Neural cell (in vitro differentiated cells): ENCODE measurements around the gene RPS15. TPM values are rescaled to one million over a fixed set of nuclear protein-coding genes. Genes with fewer than 3 reads are reported as not detected.

Experiments
- H2AFZ ChIP-seq: fragments of 200-600, 300-800 bp; sonication (generic), shearing (Covaris generic); 2 replicates; pipeline ENCODE4 v1.6.0; 2014; ENCODE audit warnings: low read depth, mild to moderate bottlenecking, antibody characterized with exemption, low read length, moderate library complexity
- H3F3A ChIP-seq: fragments of 200-600 bp; shearing (Covaris generic); 2 replicates; pipeline ENCODE4 v1.6.1; 2016; ENCODE audit warnings: mild to moderate bottlenecking, moderate library complexity, mixed read lengths, antibody characterized with exemption, low read length; ENCODE audit not compliant: insufficient read depth, poor library complexity, severe bottlenecking
- H3K27ac ChIP-seq: fragments of 200-600, 300-800 bp; sonication (generic), shearing (Covaris generic); 2 replicates; pipeline ENCODE4 v1.5.1; 2014; ENCODE audit warnings: mild to moderate bottlenecking, low read length, moderate library complexity
- H3K27me3 ChIP-seq: fragments of 300-800, 200-600 bp; sonication (generic), shearing (Covaris generic); 2 replicates; pipeline ENCODE4 v1.6.0; 2014; ENCODE audit warnings: mild to moderate bottlenecking, low read depth, low read length, moderate library complexity; ENCODE audit not compliant: insufficient read depth
- H3K36me3 ChIP-seq: fragments of 300-800, 200-600 bp; sonication (generic), shearing (Covaris generic); 2 replicates; pipeline ENCODE4 v1.5.1; 2014; ENCODE audit warnings: mild to moderate bottlenecking, antibody characterized with exemption, low read length, moderate library complexity; ENCODE audit not compliant: insufficient read depth
- H3K4me2 ChIP-seq: fragments of 300-800, 200-600 bp; sonication (generic), shearing (Covaris generic); 2 replicates; pipeline ENCODE4 v1.6.0; 2014; ENCODE audit warnings: mild to moderate bottlenecking, low read length
- H3K4me3 ChIP-seq: fragments of 300-800, 200-600 bp; sonication (generic), shearing (Covaris generic); 2 replicates; pipeline ENCODE4 v1.5.1; 2014; ENCODE audit warnings: mild to moderate bottlenecking, low read length, moderate library complexity
- H3K79me2 ChIP-seq: fragments of 200-600 bp; shearing (Covaris generic); replicated peaks from 2 replicates; pipeline ENCODE4 v1.6.0; 2014; ENCODE audit warnings: mild to moderate bottlenecking, low read length, moderate library complexity; ENCODE audit not compliant: insufficient read depth
- H3K9ac ChIP-seq: fragments of 300-800, 200-600 bp; sonication (generic), shearing (Covaris generic); 2 replicates; pipeline ENCODE4 v1.6.1; 2016; ENCODE audit warnings: mild to moderate bottlenecking, low read length, mixed read lengths
- H3K9me2 ChIP-seq: fragments of 200-600 bp; shearing (Covaris generic); 2 replicates; pipeline ENCODE4 v1.6.1; 2016; ENCODE audit warnings: mild to moderate bottlenecking, low read length, mixed read lengths; ENCODE audit not compliant: insufficient read depth
- H3K9me3 ChIP-seq: fragments of 200-600, 300-800 bp; sonication (generic), shearing (Covaris generic); 2 replicates; pipeline ENCODE4 v1.6.1; 2016; ENCODE audit warnings: mild to moderate bottlenecking, mixed run types, low read length, moderate library complexity, mixed read lengths
- H4K20me1 ChIP-seq: fragments of 200-600 bp; shearing (Covaris generic); 2 replicates; pipeline ENCODE4 v1.6.1; 2016; ENCODE audit warnings: mild to moderate bottlenecking, mixed run types; ENCODE audit not compliant: insufficient read depth
- EP300 ChIP-seq: fragments of 450-650 bp; conservative IDR thresholded peaks from 2 replicates; pipeline ENCODE4 v1.6.1; 2014; ENCODE audit warnings: antibody characterized with exemption, mild to moderate bottlenecking, moderate library complexity; ENCODE audit not compliant: poor library complexity, severe bottlenecking
- EZH2 ChIP-seq: fragments of 200-600, 300-800 bp; shearing (Covaris generic), sonication (generic); IDR thresholded peaks from 2 replicates; pipeline ENCODE4 v1.6.1; 2014; ENCODE audit warnings: antibody characterized with exemption, low read length, borderline replicate concordance, mild to moderate bottlenecking; ENCODE audit not compliant: insufficient read depth, poor library complexity, severe bottlenecking
- MXI1 ChIP-seq: fragments of 450-650 bp; conservative IDR thresholded peaks from 2 replicates; pipeline ENCODE4 v1.6.1; 2014; ENCODE audit warnings: antibody characterized with exemption, mild to moderate bottlenecking; ENCODE audit not compliant: poor library complexity, severe bottlenecking
- POLR2AphosphoS5 ChIP-seq: IDR thresholded peaks from 2 replicates; pipeline ENCODE4 v1.6.1; 2012
- RAD21 ChIP-seq: fragments of 450-650 bp; conservative IDR thresholded peaks from 2 replicates; pipeline ENCODE4 v1.6.1; 2014; ENCODE audit warnings: antibody characterized with exemption, mild to moderate bottlenecking, moderate library complexity
- REST ChIP-seq: IDR thresholded peaks from 2 replicates; pipeline ENCODE4 v1.6.1; 2012; ENCODE audit warnings: borderline replicate concordance
- SMC3 ChIP-seq: fragments of 450-650 bp; conservative IDR thresholded peaks from 2 replicates; pipeline ENCODE4 v1.6.1; 2014; ENCODE audit warnings: antibody characterized with exemption, mild to moderate bottlenecking, moderate library complexity; ENCODE audit not compliant: poor library complexity
- TAF1 ChIP-seq: IDR thresholded peaks from 2 replicates; pipeline ENCODE4 v1.6.1; 2012; ENCODE audit warnings: low read depth
- polyA plus RNA-seq: library from polyadenylated mRNA; depleted of rRNA; stranded (reverse); fragments of >200 nt; gene quantifications from 2 replicates; pipeline ENCODE4 v1.2.3, GENCODE V29; 2014
- TF ChIP-seq, protein P1 (sequence below): fragments of 450-650 bp; IDR thresholded peaks from 2 replicates; pipeline ENCODE4 v1.5.1; 2014; ENCODE audit warnings: antibody characterized with exemption, mild to moderate bottlenecking, moderate library complexity; ENCODE audit not compliant: poor library complexity, severe bottlenecking

The RPS15 gene
- polyA plus RNA-seq, 1 donor from 2014 or later = 591 TPM

DNA sequence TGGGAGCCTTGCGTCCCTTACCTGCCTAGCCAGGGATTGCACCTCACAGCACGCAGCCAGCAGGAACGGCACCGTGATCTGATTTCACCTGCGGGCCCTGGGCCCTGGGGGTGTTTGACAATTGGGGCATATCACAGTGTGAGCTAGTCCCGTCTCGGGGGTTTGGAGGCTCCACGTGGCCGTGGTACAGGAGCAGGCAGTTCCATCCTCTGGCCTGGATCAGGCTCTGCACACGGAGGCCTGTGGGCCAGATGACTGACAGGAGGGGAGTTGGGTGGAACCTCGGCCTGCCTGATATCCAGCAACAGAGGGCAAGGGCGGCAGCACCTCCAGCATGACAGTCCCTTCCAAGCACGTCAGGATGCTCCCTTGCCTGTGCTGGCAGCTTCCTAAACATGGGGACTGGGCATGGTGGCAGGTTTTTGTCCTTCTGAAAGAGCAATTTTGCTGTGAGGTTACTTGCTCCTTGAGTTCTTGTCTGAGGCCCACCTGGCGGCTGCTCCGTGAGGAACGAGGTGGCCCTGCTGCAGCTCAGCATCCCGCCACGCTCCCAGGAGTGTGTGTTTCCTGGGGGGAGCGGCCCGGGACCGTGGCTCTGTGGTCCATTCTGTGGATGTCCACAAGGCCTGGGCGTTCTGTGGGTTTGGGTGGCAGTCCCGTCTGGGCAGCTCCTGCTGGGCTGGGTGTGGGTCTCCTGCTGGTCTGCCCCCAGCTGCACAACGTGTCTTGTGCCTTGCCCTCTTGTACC, 6.3 kb upstream of the RPS15 start:
- no peak overlapping the region for H3K4me3 ChIP-seq
- H3K79me2 ChIP-seq = no peaks in the 10 kb centered on the region
- H3K36me3 ChIP-seq = no peaks in the 10 kb centered on the region
- no peaks in the 10 kb centered on the region for H3K9me3 ChIP-seq
- no peak for TF ChIP-seq EP300
- no peak for TF ChIP-seq MXI1
- no peak for TF ChIP-seq RAD21
- no peak for TF ChIP-seq POLR2AphosphoS5
- no peak for TF ChIP-seq EZH2
- TF ChIP-seq TAF1 = no peak
- no peak for TF ChIP-seq REST
- TF ChIP-seq SMC3 = no peak
- H3F3A ChIP-seq = no peaks in the 10 kb centered on the region
- H2AFZ ChIP-seq = no peak overlapping the region
- H4K20me1 ChIP-seq = no peaks in the 10 kb centered on the region
- no peaks in the 10 kb centered on the region for H3K27me3 ChIP-seq
- no peak overlapping the region for H3K4me2 ChIP-seq
- H3K9me2 ChIP-seq = no peaks in the 10 kb centered on the region
- H3K27ac ChIP-seq = no peak overlapping the region
- no peak overlapping the region for H3K9ac ChIP-seq

- Histone ChIP-seq H3K9me3 (no peaks in the 10 kb centered on the region), H3K9me2 (no peaks in the 10 kb centered on the region), H3K4me2 (no peak overlapping the region), H3F3A (no peaks in the 10 kb centered on the region), H3K27ac (no peak overlapping the region), H2AFZ (no peak overlapping the region), H3K9ac (no peak overlapping the region), H3K4me3 (no peak overlapping the region), H3K79me2 (no peaks in the 10 kb centered on the region), H3K36me3 (no peaks in the 10 kb centered on the region), H3K27me3 (no peaks in the 10 kb centered on the region), H4K20me1 (no peaks in the 10 kb centered on the region)
- TF ChIP-seq, protein P1, sequence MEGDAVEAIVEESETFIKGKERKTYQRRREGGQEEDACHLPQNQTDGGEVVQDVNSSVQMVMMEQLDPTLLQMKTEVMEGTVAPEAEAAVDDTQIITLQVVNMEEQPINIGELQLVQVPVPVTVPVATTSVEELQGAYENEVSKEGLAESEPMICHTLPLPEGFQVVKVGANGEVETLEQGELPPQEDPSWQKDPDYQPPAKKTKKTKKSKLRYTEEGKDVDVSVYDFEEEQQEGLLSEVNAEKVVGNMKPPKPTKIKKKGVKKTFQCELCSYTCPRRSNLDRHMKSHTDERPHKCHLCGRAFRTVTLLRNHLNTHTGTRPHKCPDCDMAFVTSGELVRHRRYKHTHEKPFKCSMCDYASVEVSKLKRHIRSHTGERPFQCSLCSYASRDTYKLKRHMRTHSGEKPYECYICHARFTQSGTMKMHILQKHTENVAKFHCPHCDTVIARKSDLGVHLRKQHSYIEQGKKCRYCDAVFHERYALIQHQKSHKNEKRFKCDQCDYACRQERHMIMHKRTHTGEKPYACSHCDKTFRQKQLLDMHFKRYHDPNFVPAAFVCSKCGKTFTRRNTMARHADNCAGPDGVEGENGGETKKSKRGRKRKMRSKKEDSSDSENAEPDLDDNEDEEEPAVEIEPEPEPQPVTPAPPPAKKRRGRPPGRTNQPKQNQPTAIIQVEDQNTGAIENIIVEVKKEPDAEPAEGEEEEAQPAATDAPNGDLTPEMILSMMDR = no peak
- TF ChIP-seq TAF1 = no peak
- TF ChIP-seq EP300 = no peak
- no peak for TF ChIP-seq POLR2AphosphoS5
- no peak for TF ChIP-seq EZH2
- TF ChIP-seq RAD21 = no peak
- TF ChIP-seq REST = no peak
- TF ChIP-seq SMC3 = no peak
- TF ChIP-seq MXI1 = no peak
Measured at GRCh38 chr19:1432507-1432887, 5.7 kb upstream of the RPS15 start.
